H1 (cell line): Measurements from ENCODE around the gene C3orf38. TPM values are rescaled to one million over a fixed set of nuclear protein-coding genes. Genes with fewer than 3 reads are reported as not detected.

Experiments used
- CTCF ChIA-PET: fragments of 300-600 bp; sonication (Branson Sonifier 250); formaldehyde crosslinking; loops from one replicate; lab custom pipeline; 2021; ENCODE audit not compliant: partially characterized antibody; lab: Charles Lee
- POLR2A ChIA-PET: fragments of 300-600 bp; sonication (Branson Sonifier 250); formaldehyde crosslinking; loops from one replicate; lab custom pipeline; 2021; ENCODE audit warnings: inconsistent platforms; ENCODE audit not compliant: partially characterized antibody; lab: Charles Lee
- DNase-seq, 2 experiments: peaks; one replicate each; pipeline versions ENCODE4 v3.0.0 to v3.0.0-alpha.2; 2010 to 2022; ENCODE audit warnings: low spot score in 2 of 2, low read depth in 1 of 2, mixed read lengths in 1 of 2
- FAIRE-seq: peaks from 2 replicates; lab custom pipeline; 2011; peaks lifted over from hg19 to GRCh38; lab: Jason Lieb, UNC
- H2AFZ ChIP-seq: 2 replicates; pipeline ENCODE4 v1.8.1; 2012; ENCODE audit warnings: low read length, inconsistent platforms
- H2AK5ac ChIP-seq: 2 replicates; pipeline ENCODE4 v1.6.1; 2013; ENCODE audit warnings: low read depth, low read length
- H2BK120ac ChIP-seq: replicated peaks from 2 replicates; pipeline ENCODE3; 2013; ENCODE audit warnings: low read depth, low read length, inconsistent platforms
- H2BK12ac ChIP-seq: 2 replicates; pipeline ENCODE4 v1.6.1; 2013; ENCODE audit warnings: low read depth, low read length
- H2BK15ac ChIP-seq: 2 replicates; pipeline ENCODE4 v1.6.1; 2013; ENCODE audit warnings: low read length
- H2BK20ac ChIP-seq: 2 replicates; pipeline ENCODE4 v1.6.1; 2013; ENCODE audit warnings: low read length
- H2BK5ac ChIP-seq: 2 replicates; pipeline ENCODE4 v1.6.1; 2013; ENCODE audit warnings: low read depth, low read length
- H3K14ac ChIP-seq: 2 replicates; pipeline ENCODE4 v1.6.1; 2013; ENCODE audit warnings: inconsistent platforms; ENCODE audit not compliant: insufficient read length
- H3K18ac ChIP-seq: 2 replicates; pipeline ENCODE4 v1.6.1; 2013; ENCODE audit warnings: low read length; ENCODE audit errors: extremely low read depth
- H3K23ac ChIP-seq: 2 replicates; pipeline ENCODE4 v1.6.1; 2013; ENCODE audit warnings: inconsistent platforms; ENCODE audit not compliant: insufficient read length
- H3K23me2 ChIP-seq: 2 replicates; pipeline ENCODE4 v1.6.1; 2013; ENCODE audit warnings: low read depth, low read length
- H3K27ac ChIP-seq: 2 replicates; pipeline ENCODE4 v1.6.1; 2011; ENCODE audit warnings: low read depth, low read length, inconsistent platforms
- H3K27me3 ChIP-seq, 4 experiments: replicated peaks in 1 of 4; 1 replicate in 1 of 4; 2 replicates in 3 of 4; pipeline versions ENCODE4 v1.6.1 to v1.8.1; 2011 to 2013; ENCODE audit warnings: low read length in 3 of 4, mild to moderate bottlenecking in 3 of 4, inconsistent platforms in 2 of 4, mixed read lengths in 2 of 4, moderate library complexity in 1 of 4; ENCODE audit not compliant: control insufficient read depth in 3 of 4, insufficient read depth in 3 of 4; ENCODE audit errors: extremely low read depth in 1 of 4
- H3K36me3 ChIP-seq, 4 experiments: 2 replicates each; pipeline versions ENCODE4 v1.6.1 to v1.8.1; 2011 to 2013; ENCODE audit warnings: mild to moderate bottlenecking in 4 of 4, low read length in 3 of 4, moderate library complexity in 2 of 4, control low read depth in 1 of 4, inconsistent platforms in 1 of 4; ENCODE audit not compliant: insufficient read depth in 4 of 4, control insufficient read depth in 2 of 4
- H3K4ac ChIP-seq: replicated peaks from 2 replicates; pipeline ENCODE3; 2013; ENCODE audit warnings: low read length, low read depth, mixed read lengths, inconsistent platforms; ENCODE audit not compliant: insufficient read length
- H3K4me1 ChIP-seq, 4 experiments: replicated peaks in 1 of 4; 1 replicate in 1 of 4; 2 replicates in 3 of 4; pipeline versions ENCODE4 v1.6.1 to v1.8.1; 2011 to 2013; ENCODE audit warnings: low read length in 3 of 4, inconsistent platforms in 2 of 4, mixed read lengths in 1 of 4; ENCODE audit not compliant: insufficient read depth in 4 of 4, control insufficient read depth in 3 of 4
- H3K4me2 ChIP-seq, 2 experiments: 2 replicates each; pipeline versions ENCODE4 v1.6.1 to v1.8.1; 2011 to 2013; ENCODE audit warnings: low read depth in 2 of 2, low read length in 2 of 2, control low read depth in 1 of 2, inconsistent platforms in 1 of 2, mild to moderate bottlenecking in 1 of 2; ENCODE audit not compliant: insufficient read depth in 1 of 2
- H3K4me3 ChIP-seq, 4 experiments: fragments of 200-600, 300-600 bp in 1 of 4; sonication (generic), shearing (Covaris generic), sonication (Bioruptor Twin) in 1 of 4; 2 replicates each; pipeline versions ENCODE4 v1.5.1 to v1.8.1; 2011 to 2016; ENCODE audit warnings: low read length in 4 of 4, low read depth in 3 of 4, control low read depth in 2 of 4, inconsistent platforms in 2 of 4, mild to moderate bottlenecking in 2 of 4, mixed read lengths in 1 of 4, moderate library complexity in 1 of 4; ENCODE audit not compliant: insufficient read depth in 2 of 4; ENCODE audit errors: extremely low read depth in 1 of 4
- H3K56ac ChIP-seq: replicated peaks from 2 replicates; pipeline ENCODE3; 2013; ENCODE audit warnings: low read depth, mild to moderate bottlenecking, mixed read lengths, low read length, inconsistent platforms; ENCODE audit not compliant: insufficient read length
- H3K79me1 ChIP-seq: 2 replicates; pipeline ENCODE4 v1.6.1; 2013; ENCODE audit warnings: low read depth, low read length, control low read depth
- H3K79me2 ChIP-seq, 2 experiments: 2 replicates each; pipeline versions ENCODE4 v1.6.1 to v1.8.1; 2012 to 2013; ENCODE audit warnings: low read length in 2 of 2, mild to moderate bottlenecking in 2 of 2, inconsistent platforms in 1 of 2; ENCODE audit not compliant: insufficient read depth in 2 of 2, control insufficient read depth in 1 of 2
- H3K9ac ChIP-seq, 4 experiments: replicated peaks in 1 of 4; 1 replicate in 1 of 4; 2 replicates in 3 of 4; pipeline versions ENCODE4 v1.6.1 to v1.8.1; 2011 to 2013; ENCODE audit warnings: low read depth in 3 of 4, low read length in 3 of 4, control low read depth in 2 of 4, mild to moderate bottlenecking in 2 of 4, moderate library complexity in 2 of 4, inconsistent platforms in 1 of 4; ENCODE audit errors: extremely low read depth in 1 of 4
- H3K9me3 ChIP-seq, 2 experiments: 2 replicates each; pipeline versions ENCODE4 v1.6.1 to v1.8.1; 2012 to 2013; ENCODE audit warnings: mild to moderate bottlenecking in 2 of 2, moderate library complexity in 2 of 2, control low read depth in 1 of 2, inconsistent platforms in 1 of 2, low read depth in 1 of 2, low read length in 1 of 2, mixed read lengths in 1 of 2; ENCODE audit not compliant: insufficient read depth in 2 of 2
- H4K20me1 ChIP-seq, 2 experiments: replicated peaks in 1 of 2; 2 replicates each; pipeline versions ENCODE3 to v1.8.1; 2011 to 2013; ENCODE audit warnings: inconsistent platforms in 2 of 2, low read length in 2 of 2, mild to moderate bottlenecking in 1 of 2; ENCODE audit not compliant: insufficient read depth in 2 of 2, control insufficient read depth in 1 of 2
- H4K5ac ChIP-seq: 2 replicates; pipeline ENCODE4 v1.6.1; 2013; ENCODE audit warnings: low read length, low read depth, mixed read lengths, inconsistent platforms; ENCODE audit not compliant: insufficient read length
- H4K8ac ChIP-seq: 2 replicates; pipeline ENCODE4 v1.8.0; 2013; ENCODE audit warnings: mild to moderate bottlenecking, moderate library complexity, low read length, inconsistent platforms; ENCODE audit not compliant: insufficient read depth; ENCODE audit errors: extremely low read depth
- H4K91ac ChIP-seq: replicated peaks from 2 replicates; pipeline ENCODE3; 2013; ENCODE audit warnings: low read length, mixed read lengths, inconsistent platforms; ENCODE audit not compliant: insufficient read length
- ATF3 ChIP-seq: IDR thresholded peaks from 2 replicates; pipeline ENCODE4 v1.6.1; 2011; ENCODE audit warnings: low read depth, mild to moderate bottlenecking, low read length; ENCODE audit not compliant: insufficient read depth
- BCL11A ChIP-seq, 2 experiments: IDR thresholded peaks; one replicate each; pipeline ENCODE4 v1.6.1; 2011; ENCODE audit warnings: low read depth in 2 of 2, low read length in 2 of 2, mild to moderate bottlenecking in 2 of 2
- BRCA1 ChIP-seq: IDR thresholded peaks from 2 replicates; pipeline ENCODE4 v1.6.1; 2012; ENCODE audit warnings: low read depth, low read length, improper control_type of control experiment
- GABPA ChIP-seq: IDR thresholded peaks from 2 replicates; pipeline ENCODE4 v1.6.1; 2011; ENCODE audit warnings: mild to moderate bottlenecking, low read length, moderate library complexity, borderline replicate concordance; ENCODE audit not compliant: insufficient read depth
- HDAC2 ChIP-seq, 2 experiments: fragments of 300-600 bp in 1 of 2; sonication (generic) in 1 of 2; IDR thresholded peaks; 2 replicates each; pipeline ENCODE4 v1.6.1; 2011 to 2012; ENCODE audit warnings: low read depth in 2 of 2, low read length in 2 of 2, mild to moderate bottlenecking in 2 of 2, moderate library complexity in 2 of 2, borderline replicate concordance in 1 of 2, inconsistent platforms in 1 of 2
- KDM4A ChIP-seq: IDR thresholded peaks from one replicate; pipeline ENCODE4 v1.7.1; 2012; ENCODE audit warnings: low read depth, mild to moderate bottlenecking, moderate library complexity, low read length, inconsistent platforms; ENCODE audit not compliant: severe bottlenecking
- MAFK ChIP-seq: IDR thresholded peaks from 2 replicates; pipeline ENCODE4 v1.6.1; 2012; ENCODE audit warnings: low read depth, mild to moderate bottlenecking, improper control_type of control experiment, low read length
- SP1 ChIP-seq: IDR thresholded peaks from 2 replicates; pipeline ENCODE4 v1.6.1; 2011; ENCODE audit warnings: low read depth, low read length
- SP4 ChIP-seq: IDR thresholded peaks from 2 replicates; pipeline ENCODE4 v1.6.1; 2012; ENCODE audit warnings: low read length, inconsistent platforms
- TAF1 ChIP-seq: IDR thresholded peaks from 2 replicates; pipeline ENCODE4 v1.6.1; 2011; ENCODE audit warnings: mild to moderate bottlenecking, low read depth, low read length
- TAF7 ChIP-seq: optimal IDR thresholded peaks from 2 replicates; pipeline ENCODE3; 2011; ENCODE audit warnings: low read depth, mild to moderate bottlenecking, inconsistent platforms, low read length, moderate library complexity, borderline replicate concordance
- TBP ChIP-seq: IDR thresholded peaks from 2 replicates; pipeline ENCODE4 v1.6.1; 2011; ENCODE audit warnings: low read depth, low read length, improper control_type of control experiment
- YY1 ChIP-seq: IDR thresholded peaks from 2 replicates; pipeline ENCODE4 v1.6.1; 2011; ENCODE audit warnings: low read depth, mild to moderate bottlenecking, low read length
- polyA plus RNA-seq, 7 experiments: library from polyadenylated mRNA; depleted of rRNA in 3 of 7; stranded (reverse) in 5 of 7; unstranded in 2 of 7; fragments of >200 nt in 5 of 7; fragments of 200-250 nt in 2 of 7; gene quantifications; 1 replicate in 5 of 7; 2 replicates in 1 of 7; 4 replicates in 1 of 7; pipeline versions ENCODE4 v1.2.1 to v1.2.3, GENCODE V29; 2011 to 2013; ENCODE audit warnings: missing spikeins in 2 of 7, mixed read lengths in 2 of 7
- total RNA-seq: library from RNA; stranded (reverse); fragmentation: NEBNext Ultra II Directional; extraction: Animal tissue kit (Norgen Biotek cat#: 25700); gene quantifications from 2 replicates; pipeline ENCODE4 v1.2.1, GENCODE V29; 2021
- TF ChIP-seq, protein P1 (sequence below): IDR thresholded peaks from 2 replicates; pipeline ENCODE4 v1.6.1; 2011; ENCODE audit warnings: low read length, improper control_type of control experiment

Gene C3orf38
- total and polyA plus RNA-seq, 2 of the 8 experiments (the other 6 are each of a cell fraction or from before 2014, with no cell fraction given): 8.6 to 32.1 TPM

DNA sequence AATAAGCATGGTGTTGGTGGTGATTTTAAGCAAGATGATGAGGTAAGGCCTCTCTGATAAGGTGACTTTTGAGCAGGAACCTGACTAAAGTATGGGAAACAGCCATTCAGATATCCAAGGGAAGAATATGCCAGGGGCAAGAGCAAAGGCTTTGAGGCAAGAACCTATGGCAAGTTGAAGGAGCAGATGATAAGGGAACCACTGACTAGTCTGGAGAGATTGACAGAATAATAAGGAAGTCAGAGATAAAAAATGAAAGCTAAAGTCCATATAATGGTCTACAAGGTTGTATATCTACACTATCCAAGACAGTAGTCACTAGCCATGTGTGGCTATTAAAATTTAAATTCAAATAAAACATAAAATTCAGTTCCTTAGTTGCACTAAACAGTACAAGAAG lies 2.5 kb upstream of the C3orf38 start:
- H2BK12ac ChIP-seq: no peak overlapping the region
- no peaks in the 10 kb centered on the region; a peak in 1 of 7 replicates for H3K4me1 ChIP-seq
- H4K8ac ChIP-seq: no peak overlapping the region
- H2BK120ac ChIP-seq: no peak overlapping the region
- H3K4me3 ChIP-seq: no peak overlapping the region
- no peaks in the 10 kb centered on the region for H3K9me3 ChIP-seq
- H3K23me2 ChIP-seq: peaks cover 2% of the 10 kb centered on the region; the same call in 1 of the 2 replicates
- no peak for DNase-seq
- CTCF ChIA-PET: no interaction called here
- H3K14ac ChIP-seq: no peak overlapping the region
- H3K23ac ChIP-seq: no peak overlapping the region
- H3K9ac ChIP-seq: no peak overlapping the region
- H2AFZ ChIP-seq: no peak overlapping the region
- no peak overlapping the region for H3K18ac ChIP-seq
- no peak overlapping the region for H4K5ac ChIP-seq
- H3K27ac ChIP-seq: no peak overlapping the region
- no peak for FAIRE-seq
- no peaks in the 10 kb centered on the region for H3K27me3 ChIP-seq
- H3K4me2 ChIP-seq: no peak overlapping the region
- POLR2A ChIA-PET: interaction anchor here (3.5 kb wide), 1 partner anchor 88 kb away, joined by 17 read pairs; the partner anchor contains the start of genes CGGBP1 and ZNF654
- H3K36me3 ChIP-seq: no peaks in the 10 kb centered on the region
- peaks cover 0 to 2% of the 10 kb centered on the region in 2 experiments for H4K20me1 ChIP-seq
- peaks cover 3 to 63% of the 10 kb centered on the region in 2 experiments; a peak in 3 of 4 replicates for H3K79me2 ChIP-seq
- H3K4ac ChIP-seq: no peak overlapping the region
- H3K56ac ChIP-seq: no peak overlapping the region
- H2BK15ac ChIP-seq: no peak overlapping the region
- no peak overlapping the region for H4K91ac ChIP-seq
- no peak overlapping the region for H2BK20ac ChIP-seq
- no peak overlapping the region for H2AK5ac ChIP-seq
- H2BK5ac ChIP-seq: no peak overlapping the region
- no peaks in the 10 kb centered on the region for H3K79me1 ChIP-seq
- TF ChIP-seq, protein P1, sequence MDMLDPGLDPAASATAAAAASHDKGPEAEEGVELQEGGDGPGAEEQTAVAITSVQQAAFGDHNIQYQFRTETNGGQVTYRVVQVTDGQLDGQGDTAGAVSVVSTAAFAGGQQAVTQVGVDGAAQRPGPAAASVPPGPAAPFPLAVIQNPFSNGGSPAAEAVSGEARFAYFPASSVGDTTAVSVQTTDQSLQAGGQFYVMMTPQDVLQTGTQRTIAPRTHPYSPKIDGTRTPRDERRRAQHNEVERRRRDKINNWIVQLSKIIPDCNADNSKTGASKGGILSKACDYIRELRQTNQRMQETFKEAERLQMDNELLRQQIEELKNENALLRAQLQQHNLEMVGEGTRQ: no peak
- TF ChIP-seq KDM4A (no peak), HDAC2 (IDR thresholded peaks at IDR 0.05; ENCODE audit: borderline replicate concordance in 1 of 2, low read depth in 2 of 2, low read length in 2 of 2) (no peak), GABPA (no peak), ATF3 (no peak), TBP (no peak), YY1 (no peak), SP4 (no peak), BCL11A (IDR thresholded peaks at IDR 0.05; ENCODE audit: low read depth in 2 of 2, low read length in 2 of 2) (no peak), SP1 (no peak), BRCA1 (no peak), MAFK (no peak), TAF7 (no peak), TAF1 (no peak)
